Trophoblast cell (in vitro differentiated cells and primary cell): Measurements from ENCODE around the gene PCSK5.

Experiments used
- DNase-seq, 2 donors: peaks; one replicate each; pipeline ENCODE4 v3.0.0-alpha.2; 2016
- H2AFZ ChIP-seq: 2 replicates; pipeline ENCODE4 v1.6.1; 2013; ENCODE audit warnings: low read length, moderate library complexity, mild to moderate bottlenecking; ENCODE audit not compliant: insufficient read depth, poor library complexity
- H2AK5ac ChIP-seq: 2 replicates; pipeline ENCODE4 v1.6.1; 2013; ENCODE audit warnings: mild to moderate bottlenecking, low read length
- H2BK120ac ChIP-seq: 2 replicates; pipeline ENCODE4 v1.6.1; 2013; ENCODE audit warnings: low read length, mild to moderate bottlenecking, moderate library complexity; ENCODE audit not compliant: insufficient read depth, poor library complexity
- H2BK12ac ChIP-seq: 2 replicates; pipeline ENCODE4 v1.6.1; 2013; ENCODE audit warnings: mild to moderate bottlenecking, low read length, moderate library complexity
- H2BK5ac ChIP-seq: 2 replicates; pipeline ENCODE4 v1.6.1; 2013; ENCODE audit warnings: low read length, low read depth, moderate library complexity, mild to moderate bottlenecking; ENCODE audit not compliant: poor library complexity
- H3K14ac ChIP-seq: 2 replicates; pipeline ENCODE4 v1.6.1; 2013; ENCODE audit warnings: mild to moderate bottlenecking, low read length
- H3K18ac ChIP-seq: 2 replicates; pipeline ENCODE4 v1.6.1; 2013; ENCODE audit warnings: mild to moderate bottlenecking, low read length
- H3K23ac ChIP-seq: 2 replicates; pipeline ENCODE4 v1.6.1; 2013; ENCODE audit warnings: low read length
- H3K27ac ChIP-seq: 2 replicates; pipeline ENCODE4 v1.5.1; 2013; ENCODE audit warnings: low read depth, mild to moderate bottlenecking, inconsistent platforms, low read length, moderate library complexity
- H3K27me3 ChIP-seq: 2 replicates; pipeline ENCODE4 v1.6.1; 2013; ENCODE audit warnings: inconsistent platforms, mild to moderate bottlenecking, low read length, moderate library complexity; ENCODE audit not compliant: insufficient read depth
- H3K36me3 ChIP-seq, 2 experiments: 1 replicate in 1 of 2; 2 replicates in 1 of 2; pipeline ENCODE4 v1.6.1; 2013; ENCODE audit warnings: low read length in 2 of 2, mild to moderate bottlenecking in 2 of 2, moderate library complexity in 1 of 2; ENCODE audit not compliant: insufficient read depth in 2 of 2, control insufficient read depth in 1 of 2
- H3K4ac ChIP-seq: 2 replicates; pipeline ENCODE4 v1.6.1; 2013; ENCODE audit warnings: low read depth, mild to moderate bottlenecking, low read length, moderate library complexity
- H3K4me1 ChIP-seq, 2 experiments: 1 replicate in 1 of 2; 2 replicates in 1 of 2; pipeline ENCODE4 v1.6.1; 2013; ENCODE audit warnings: low read length in 2 of 2, mild to moderate bottlenecking in 2 of 2, moderate library complexity in 1 of 2; ENCODE audit not compliant: insufficient read depth in 2 of 2, control insufficient read depth in 1 of 2
- H3K4me2 ChIP-seq: 2 replicates; pipeline ENCODE4 v1.6.1; 2013; ENCODE audit warnings: inconsistent platforms, mild to moderate bottlenecking, low read length, moderate library complexity
- H3K4me3 ChIP-seq: 2 replicates; pipeline ENCODE4 v1.5.1; 2013; ENCODE audit warnings: mild to moderate bottlenecking, low read depth, low read length, inconsistent platforms
- H3K79me1 ChIP-seq: one replicate; pipeline ENCODE4 v1.6.1; 2013; ENCODE audit warnings: low read length
- H3K79me2 ChIP-seq: 2 replicates; pipeline ENCODE4 v1.6.1; 2013; ENCODE audit warnings: low read length, mild to moderate bottlenecking; ENCODE audit not compliant: control insufficient read depth, insufficient read depth, poor library complexity
- H3K9ac ChIP-seq: 2 replicates; pipeline ENCODE4 v1.6.1; 2013; ENCODE audit warnings: mild to moderate bottlenecking, low read length
- H3K9me3 ChIP-seq: 2 replicates; pipeline ENCODE4 v1.6.1; 2013; ENCODE audit warnings: low read depth, mild to moderate bottlenecking, control low read depth, inconsistent platforms, low read length; ENCODE audit not compliant: insufficient read depth
- H4K12ac ChIP-seq: 2 replicates; pipeline ENCODE4 v1.6.1; 2013; ENCODE audit warnings: low read depth, mild to moderate bottlenecking, low read length, moderate library complexity
- H4K8ac ChIP-seq: 2 replicates; pipeline ENCODE4 v1.6.1; 2013; ENCODE audit warnings: low read depth, mild to moderate bottlenecking, low read length, moderate library complexity
- H4K91ac ChIP-seq: one replicate; pipeline ENCODE4 v1.6.1; 2013; ENCODE audit warnings: low read depth, mild to moderate bottlenecking, low read length, moderate library complexity
- WGBS: extraction: QIAGEN DNeasy Blood & Tissue Kit; methylation state at CpG from one replicate; pipeline ENCODE4 v1.1.7; 2013; ENCODE audit warnings: missing lambda C conversion rate; ENCODE audit not compliant: insufficient read length, insufficient coverage; ENCODE audit errors: extremely low coverage; 5-methylcytosine and 5-hydroxymethylcytosine counted together

The PCSK5 gene

DNA sequence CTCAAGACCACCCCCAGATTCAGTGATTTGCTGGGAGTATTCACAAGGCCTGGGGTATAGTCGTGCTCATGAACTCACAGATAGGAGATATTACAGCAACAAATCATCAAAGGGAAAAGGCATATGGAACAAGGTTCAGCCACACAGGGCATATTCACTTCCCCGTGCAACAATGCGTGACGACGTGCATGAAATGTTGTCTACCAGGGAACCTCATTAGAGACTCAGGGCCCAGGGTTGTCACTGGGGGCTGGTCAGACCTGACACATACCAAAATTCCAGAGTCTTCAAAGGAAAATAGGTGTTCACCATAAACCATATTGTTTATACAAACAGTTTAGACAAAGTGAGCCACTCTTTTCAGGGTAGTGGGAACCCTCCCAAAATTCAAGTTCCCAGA is 291.3 kb downstream of the PCSK5 start:
- Histone ChIP-seq H2BK12ac (no peak overlapping the region), H2AK5ac (no peak overlapping the region), H3K9ac (no peak overlapping the region), H3K9me3 (no peaks in the 10 kb centered on the region), H2BK5ac (no peak overlapping the region), H3K79me2 (no peaks in the 10 kb centered on the region), H3K27ac (no peak overlapping the region), H2AFZ (no peak overlapping the region), H3K4ac (no peak overlapping the region), H3K23ac (no peak overlapping the region), H2BK120ac (no peak overlapping the region), H3K4me3 (no peak overlapping the region), H3K4me1 (peaks cover 7 to 11% of the 10 kb centered on the region in 2 experiments), H4K12ac (no peak overlapping the region), H3K79me1 (peaks cover 3% of the 10 kb centered on the region), H3K36me3 (peaks cover 3 to 5% of the 10 kb centered on the region in 2 experiments), H3K18ac (no peak overlapping the region), H4K91ac (no peak overlapping the region), H3K14ac (no peak overlapping the region), H3K27me3 (no peaks in the 10 kb centered on the region), H4K8ac (no peak overlapping the region), H3K4me2 (no peak overlapping the region)
- WGBS, result no CpG with 5 or more reads among the region's 5 CpGs
- DNase-seq, result peak; percentile 57 to 81

DNA sequence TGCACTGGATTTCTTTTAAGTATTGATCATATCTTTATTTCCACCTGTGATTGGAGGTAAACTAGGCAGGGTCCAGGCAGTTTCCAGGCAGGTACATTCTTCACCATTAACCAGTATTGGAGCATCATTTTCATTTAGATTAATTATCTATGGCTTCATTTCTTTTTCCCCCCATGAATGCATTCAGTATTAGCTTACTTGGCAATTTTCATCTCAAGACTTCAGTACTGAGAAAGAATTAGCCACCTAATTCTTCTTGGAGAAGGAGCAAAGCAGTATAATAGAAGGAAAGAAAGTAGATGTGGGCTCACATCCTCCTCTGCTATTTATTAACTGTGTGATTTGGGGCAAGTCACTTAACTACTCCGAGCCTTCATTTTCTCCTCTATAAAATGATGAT is 295.0 kb downstream of the PCSK5 start:
- Histone ChIP-seq H2BK120ac (no peak overlapping the region), H3K4me1 (peaks cover 5 to 8% of the 10 kb centered on the region in 2 experiments), H3K27ac (no peak overlapping the region), H3K79me1 (peaks cover 3% of the 10 kb centered on the region), H3K79me2 (no peaks in the 10 kb centered on the region), H3K18ac (no peak overlapping the region), H3K14ac (no peak overlapping the region), H2AK5ac (no peak overlapping the region), H2AFZ (no peak overlapping the region), H3K4me2 (no peak overlapping the region), H2BK5ac (no peak overlapping the region), H3K9ac (no peak overlapping the region), H3K9me3 (no peaks in the 10 kb centered on the region), H4K12ac (no peak overlapping the region), H2BK12ac (no peak overlapping the region), H4K91ac (no peak overlapping the region), H3K4me3 (no peak overlapping the region), H3K23ac (no peak overlapping the region), H3K36me3 (peaks cover 2 to 11% of the 10 kb centered on the region in 2 experiments), H3K4ac (no peak overlapping the region), H3K27me3 (no peaks in the 10 kb centered on the region), H4K8ac (no peak overlapping the region)
- no peak for DNase-seq
- WGBS, result no CpG with 5 or more reads among the region's 1 CpG

DNA sequence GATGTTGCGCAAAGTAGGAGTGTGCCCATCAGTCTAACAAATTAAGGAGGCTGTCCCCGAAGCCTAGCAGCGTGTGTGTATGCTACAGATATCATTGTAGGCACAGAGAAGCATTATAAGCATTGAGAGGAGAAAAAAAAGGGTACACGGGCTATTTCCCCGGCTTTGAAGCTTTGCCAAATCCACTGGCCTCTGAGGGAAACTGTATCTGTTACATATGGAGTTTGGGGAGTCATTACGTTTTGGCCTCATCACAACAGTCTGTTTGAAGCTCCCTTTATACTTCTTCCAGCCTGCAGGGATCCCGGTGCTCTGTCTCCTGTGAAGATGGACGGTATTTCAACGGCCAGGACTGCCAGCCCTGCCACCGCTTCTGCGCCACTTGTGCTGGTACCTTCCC is 297.8 kb downstream of the PCSK5 start:
- DNase-seq, result no peak
- H3K4me1 ChIP-seq, result no peaks in the 10 kb centered on the region

DNA sequence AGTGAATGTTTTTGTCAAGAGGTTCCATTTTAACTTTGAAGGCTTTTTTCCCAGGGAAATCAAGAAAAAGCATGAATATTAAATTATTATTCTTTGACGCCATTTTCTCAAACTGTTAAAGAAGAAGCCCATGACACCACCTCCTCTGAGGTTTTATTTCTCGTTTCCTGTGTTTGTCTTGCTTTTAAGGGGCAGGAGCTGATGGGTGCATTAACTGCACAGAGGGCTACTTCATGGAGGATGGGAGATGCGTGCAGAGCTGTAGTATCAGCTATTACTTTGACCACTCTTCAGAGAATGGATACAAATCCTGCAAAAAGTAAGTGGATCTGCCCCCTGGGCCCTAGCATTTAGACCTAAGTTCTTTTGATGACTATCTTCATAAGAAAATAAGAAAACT is 298.4 kb downstream of the PCSK5 start:
- no peaks in the 10 kb centered on the region for H3K79me2 ChIP-seq
- no peak overlapping the region for H3K9ac ChIP-seq
- H3K79me1 ChIP-seq, result no peaks in the 10 kb centered on the region
- H3K4me2 ChIP-seq, result no peak overlapping the region
- H3K23ac ChIP-seq, result no peak overlapping the region
- H3K14ac ChIP-seq, result no peak overlapping the region
- no peak overlapping the region for H2BK120ac ChIP-seq
- no peak overlapping the region for H4K12ac ChIP-seq
- no peak overlapping the region for H2AK5ac ChIP-seq
- no peak for DNase-seq
- no peak overlapping the region for H4K8ac ChIP-seq
- H4K91ac ChIP-seq, result no peak overlapping the region
- no peaks in the 10 kb centered on the region for H3K9me3 ChIP-seq
- H2BK5ac ChIP-seq, result no peak overlapping the region
- no peaks in the 10 kb centered on the region for H3K4me1 ChIP-seq
- no peak overlapping the region for H3K27ac ChIP-seq
- no peak overlapping the region for H2BK12ac ChIP-seq
- no peak overlapping the region for H3K4me3 ChIP-seq
- H3K18ac ChIP-seq, result no peak overlapping the region
- H3K36me3 ChIP-seq, result peaks cover 2 to 8% of the 10 kb centered on the region in 2 experiments
- H3K4ac ChIP-seq, result no peak overlapping the region
- no peak overlapping the region for H2AFZ ChIP-seq
- WGBS, result no CpG with 5 or more reads among the region's 3 CpGs
- H3K27me3 ChIP-seq, result no peaks in the 10 kb centered on the region

More for the DNA sequence above, 297.8 kb downstream of the PCSK5 start:
- no peak overlapping the region for H3K9ac ChIP-seq
- H3K4ac ChIP-seq, result no peak overlapping the region
- no peak overlapping the region for H2AK5ac ChIP-seq
- no peak overlapping the region for H2AFZ ChIP-seq
- no peaks in the 10 kb centered on the region for H3K27me3 ChIP-seq
- H3K79me1 ChIP-seq, result no peaks in the 10 kb centered on the region
- no peak overlapping the region for H2BK5ac ChIP-seq
- H4K12ac ChIP-seq, result no peak overlapping the region
- H3K27ac ChIP-seq, result no peak overlapping the region
- no peak overlapping the region for H3K14ac ChIP-seq
- H3K4me2 ChIP-seq, result no peak overlapping the region
- H3K36me3 ChIP-seq, result peaks cover 2 to 8% of the 10 kb centered on the region in 2 experiments
- no peak overlapping the region for H3K18ac ChIP-seq
- no peaks in the 10 kb centered on the region for H3K79me2 ChIP-seq
- no peak overlapping the region for H3K23ac ChIP-seq
- no CpG with 5 or more reads among the region's 11 CpGs for WGBS
- H4K91ac ChIP-seq, result no peak overlapping the region
- no peak overlapping the region for H2BK120ac ChIP-seq
- no peak overlapping the region for H2BK12ac ChIP-seq
- no peak overlapping the region for H4K8ac ChIP-seq
- no peak overlapping the region for H3K4me3 ChIP-seq
- H3K9me3 ChIP-seq, result no peaks in the 10 kb centered on the region
